Activated T-cell treated with anti-CD3 and anti-CD28 coated beads, Interleukin-2, amount 50 U/mL, for 24 hours (primary cell): ENCODE measurements around the gene SOS2.
"Not testable (repeated sequence)": the region's sequence is repeated elsewhere in the genome, so short reads cannot be mapped to it uniquely, and the experiment has no call there.

Experiments
- DNase-seq: peaks from one replicate; pipeline ENCODE4 v3.0.0-alpha.2; 2020
- H3K27ac Mint-ChIP-seq: 2 replicates; pipeline ENCODE4 v1.8.0; 2020; ENCODE audit warnings: mild to moderate bottlenecking, mixed read lengths
- H3K27me3 Mint-ChIP-seq: 2 replicates; pipeline ENCODE4 v1.8.0; 2020; ENCODE audit warnings: mixed read lengths
- H3K36me3 Mint-ChIP-seq: 2 replicates; pipeline ENCODE4 v1.8.0; 2020; ENCODE audit warnings: low read depth, mixed read lengths
- H3K4me1 Mint-ChIP-seq: 2 replicates; pipeline ENCODE4 v1.8.0; 2020; ENCODE audit warnings: low read depth, mixed read lengths
- H3K4me3 Mint-ChIP-seq: 2 replicates; pipeline ENCODE4 v1.8.0; 2020; ENCODE audit warnings: mild to moderate bottlenecking, moderate library complexity, mixed read lengths
- H3K9me3 Mint-ChIP-seq: 2 replicates; pipeline ENCODE4 v1.8.0; 2020; ENCODE audit warnings: mixed read lengths

The SOS2 gene

GRCh38 chr14:50210074-50210473 is 21.3 kb downstream of the SOS2 start:
- DNase-seq = no peak
- no peak overlapping the region for H3K27ac Mint-ChIP-seq
- peaks cover 3% of the 10 kb centered on the region for H3K36me3 Mint-ChIP-seq
- H3K9me3 Mint-ChIP-seq = no peaks in the 10 kb centered on the region
- H3K4me1 Mint-ChIP-seq = peaks cover 8% of the 10 kb centered on the region
- no peak overlapping the region for H3K4me3 Mint-ChIP-seq
- H3K27me3 Mint-ChIP-seq = no peaks in the 10 kb centered on the region

GRCh38 chr14:50198499-50198898 is 32.9 kb downstream of the SOS2 start:
- Mint-ChIP-seq H3K4me3 (no peak overlapping the region), H3K9me3 (no peaks in the 10 kb centered on the region), H3K4me1 (no peaks in the 10 kb centered on the region), H3K36me3 (peaks cover 41% of the 10 kb centered on the region), H3K27ac (no peak overlapping the region), H3K27me3 (no peaks in the 10 kb centered on the region)
- no peak for DNase-seq

GRCh38 chr14:50191499-50191898 is 39.9 kb downstream of the SOS2 start:
- H3K36me3 Mint-ChIP-seq = peaks cover 21% of the 10 kb centered on the region
- H3K4me3 Mint-ChIP-seq = no peak overlapping the region
- H3K27me3 Mint-ChIP-seq = no peaks in the 10 kb centered on the region
- H3K27ac Mint-ChIP-seq = no peak overlapping the region
- no peaks in the 10 kb centered on the region for H3K9me3 Mint-ChIP-seq
- H3K4me1 Mint-ChIP-seq = no peaks in the 10 kb centered on the region
- DNase-seq = no peak

GRCh38 chr14:50186107-50186506 is 45.3 kb downstream of the SOS2 start:
- H3K27ac Mint-ChIP-seq = no peak overlapping the region
- H3K36me3 Mint-ChIP-seq = peaks cover 34% of the 10 kb centered on the region
- no peak overlapping the region for H3K4me3 Mint-ChIP-seq
- H3K9me3 Mint-ChIP-seq = no peaks in the 10 kb centered on the region
- no peaks in the 10 kb centered on the region for H3K27me3 Mint-ChIP-seq
- no peak for DNase-seq
- H3K4me1 Mint-ChIP-seq = peaks cover 2% of the 10 kb centered on the region

- Mint-ChIP-seq H3K4me1 (no peaks in the 10 kb centered on the region), H3K9me3 (no peaks in the 10 kb centered on the region), H3K27me3 (no peaks in the 10 kb centered on the region), H3K36me3 (peaks cover 27% of the 10 kb centered on the region), H3K4me3 (no peak overlapping the region), H3K27ac (no peak overlapping the region)
- DNase-seq = no peak
Observed at GRCh38 chr14:50173891-50174290, 57.5 kb downstream of the SOS2 start.

- Mint-ChIP-seq H3K9me3 (no peaks in the 10 kb centered on the region), H3K27me3 (no peaks in the 10 kb centered on the region), H3K4me3 (no peak overlapping the region), H3K4me1 (no peaks in the 10 kb centered on the region), H3K36me3 (peaks cover 15% of the 10 kb centered on the region), H3K27ac (no peak overlapping the region)
- DNase-seq = no peak
Observed at GRCh38 chr14:50171895-50172294, 59.5 kb downstream of the SOS2 start.

GRCh38 chr14:50167381-50167780 is 64.0 kb downstream of the SOS2 start:
- DNase-seq, H3K4me1 Mint-ChIP-seq, H3K27ac Mint-ChIP-seq, H3K9me3 Mint-ChIP-seq, H3K36me3 Mint-ChIP-seq, H3K27me3 Mint-ChIP-seq, H3K4me3 Mint-ChIP-seq: not testable (repeated sequence)

- H3K27ac Mint-ChIP-seq = no peak overlapping the region
Observed at GRCh38 chr14:50156111-50156510, 75.3 kb downstream of the SOS2 start.

GRCh38 chr14:50148799-50149198 is 82.6 kb downstream of the SOS2 start:
- H3K27me3 Mint-ChIP-seq = no peaks in the 10 kb centered on the region
- peaks cover 46% of the 10 kb centered on the region for H3K36me3 Mint-ChIP-seq
- no peaks in the 10 kb centered on the region for H3K4me1 Mint-ChIP-seq
- no peak overlapping the region for H3K27ac Mint-ChIP-seq
- DNase-seq = no peak
- H3K4me3 Mint-ChIP-seq = no peak overlapping the region
- no peaks in the 10 kb centered on the region for H3K9me3 Mint-ChIP-seq

More at GRCh38 chr14:50156111-50156510, 75.3 kb downstream of the SOS2 start:
- Mint-ChIP-seq H3K36me3 (peaks cover 32% of the 10 kb centered on the region), H3K4me1 (no peaks in the 10 kb centered on the region), H3K9me3 (no peaks in the 10 kb centered on the region), H3K27me3 (no peaks in the 10 kb centered on the region), H3K4me3 (no peak overlapping the region)
- no peak for DNase-seq

- H3K27me3 Mint-ChIP-seq = no peaks in the 10 kb centered on the region
- peaks cover 12% of the 10 kb centered on the region for H3K36me3 Mint-ChIP-seq
- no peak overlapping the region for H3K4me3 Mint-ChIP-seq
- H3K4me1 Mint-ChIP-seq = no peaks in the 10 kb centered on the region
- no peak for DNase-seq
- H3K9me3 Mint-ChIP-seq = no peaks in the 10 kb centered on the region
- no peak overlapping the region for H3K27ac Mint-ChIP-seq
Observed at GRCh38 chr14:50139192-50139591, 92.2 kb downstream of the SOS2 start.

GRCh38 chr14:50127802-50128201 is 103.6 kb downstream of the SOS2 start:
- Mint-ChIP-seq H3K27me3 (no peaks in the 10 kb centered on the region), H3K9me3 (no peaks in the 10 kb centered on the region), H3K4me3 (no peak overlapping the region), H3K27ac (no peak overlapping the region), H3K36me3 (peaks cover 43% of the 10 kb centered on the region), H3K4me1 (peaks cover 2% of the 10 kb centered on the region)
- DNase-seq = no peak

GRCh38 chr14:50123062-50123461 is 108.3 kb downstream of the SOS2 start:
- Mint-ChIP-seq H3K27me3 (no peaks in the 10 kb centered on the region), H3K27ac (no peak overlapping the region), H3K9me3 (no peaks in the 10 kb centered on the region), H3K4me3 (no peak overlapping the region), H3K36me3 (peaks cover 23% of the 10 kb centered on the region), H3K4me1 (peaks cover 2% of the 10 kb centered on the region)
- DNase-seq = no peak

- Mint-ChIP-seq H3K4me3 (no peak overlapping the region), H3K4me1 (peaks cover 4% of the 10 kb centered on the region), H3K27ac (no peak overlapping the region), H3K9me3 (no peaks in the 10 kb centered on the region), H3K27me3 (no peaks in the 10 kb centered on the region), H3K36me3 (peaks cover 22% of the 10 kb centered on the region)
- no peak for DNase-seq
Observed at GRCh38 chr14:50122291-50122690, 109.1 kb downstream of the SOS2 start.

- peaks cover 10% of the 10 kb centered on the region for H3K4me1 Mint-ChIP-seq
- DNase-seq = no peak
- H3K9me3 Mint-ChIP-seq = no peaks in the 10 kb centered on the region
- no peak overlapping the region for H3K27ac Mint-ChIP-seq
- no peak overlapping the region for H3K4me3 Mint-ChIP-seq
- H3K36me3 Mint-ChIP-seq = peaks cover 25% of the 10 kb centered on the region
- no peaks in the 10 kb centered on the region for H3K27me3 Mint-ChIP-seq
Observed at GRCh38 chr14:50121486-50121885, 109.9 kb downstream of the SOS2 start.

GRCh38 chr14:50117456-50117855 is 113.9 kb downstream of the SOS2 start:
- H3K27ac Mint-ChIP-seq = no peak overlapping the region
- DNase-seq = no peak

GRCh38 chr14:50116966-50117365 is 114.4 kb downstream of the SOS2 start:
- Mint-ChIP-seq H3K27ac (peak overlapping the region; percentile 99), H3K4me3 (peak overlapping the region; percentile 96), H3K36me3 (peaks cover 57% of the 10 kb centered on the region), H3K9me3 (no peaks in the 10 kb centered on the region), H3K27me3 (no peaks in the 10 kb centered on the region), H3K4me1 (peaks cover 36% of the 10 kb centered on the region)
- DNase-seq = no peak

More at GRCh38 chr14:50117456-50117855, 113.9 kb downstream of the SOS2 start:
- H3K4me3 Mint-ChIP-seq = no peak overlapping the region
- peaks cover 34% of the 10 kb centered on the region for H3K4me1 Mint-ChIP-seq
- peaks cover 52% of the 10 kb centered on the region for H3K36me3 Mint-ChIP-seq
- no peaks in the 10 kb centered on the region for H3K27me3 Mint-ChIP-seq
- no peaks in the 10 kb centered on the region for H3K9me3 Mint-ChIP-seq
